Memory B cell (primary cell): ENCODE measurements around the gene RCCD1.

Experiments
- ATAC-seq: fragments of 150-1000 bp; cut with Tn5 transposase; 2 replicates; pipeline ENCODE4 v1.10.0; 2021; ENCODE audit warnings: low read depth, mild to moderate bottlenecking, moderate library complexity
- DNase-seq, 2 donors: peaks; one replicate each; pipeline ENCODE4 v3.0.0; 2022; ENCODE audit warnings: low spot score in 2 of 2
- H3K27ac Mint-ChIP-seq: one replicate; pipeline ENCODE4 v1.8.0; 2022; ENCODE audit warnings: mild to moderate bottlenecking, moderate library complexity, mixed read lengths
- H3K27me3 Mint-ChIP-seq: one replicate; pipeline ENCODE4 v1.8.0; 2022; ENCODE audit warnings: mixed read lengths
- H3K36me3 Mint-ChIP-seq: one replicate; pipeline ENCODE4 v1.8.0; 2022; ENCODE audit warnings: mild to moderate bottlenecking, mixed read lengths
- H3K4me1 Mint-ChIP-seq: one replicate; pipeline ENCODE4 v1.8.0; 2022; ENCODE audit warnings: mixed read lengths
- H3K4me3 Mint-ChIP-seq: one replicate; pipeline ENCODE4 v1.8.0; 2022; ENCODE audit warnings: mild to moderate bottlenecking, moderate library complexity, mixed read lengths
- H3K9me3 Mint-ChIP-seq: one replicate; pipeline ENCODE4 v1.8.0; 2022; ENCODE audit warnings: mixed read lengths

The RCCD1 gene

GRCh38 chr15:90930861-90931574, 23.7 kb upstream of the RCCD1 start:
- no peak for ATAC-seq
- no peaks in the 10 kb centered on the region for H3K27me3 Mint-ChIP-seq
- H3K27ac Mint-ChIP-seq = peak overlapping the region; percentile 95
- DNase-seq = no peak
- no peaks in the 10 kb centered on the region for H3K36me3 Mint-ChIP-seq
- H3K4me1 Mint-ChIP-seq = peaks cover 27% of the 10 kb centered on the region
- peak overlapping the region; percentile 99 for H3K4me3 Mint-ChIP-seq
- no peaks in the 10 kb centered on the region for H3K9me3 Mint-ChIP-seq

- Mint-ChIP-seq H3K27ac (peak overlapping the region; percentile 95), H3K27me3 (no peaks in the 10 kb centered on the region), H3K9me3 (no peaks in the 10 kb centered on the region)
These were observed 23.2 kb upstream of the RCCD1 start for GRCh38 chr15:90931575-90931827.

GRCh38 chr15:90931828-90932659, 22.6 kb upstream of the RCCD1 start, which contains the start of gene HDDC3:
TSS of gene HDDC3 (minus strand) at chr15:90932549. CDS start at chr15:90932540, 9 bp downstream.
- Mint-ChIP-seq H3K36me3 (no peaks in the 10 kb centered on the region), H3K4me1 (peaks cover 36% of the 10 kb centered on the region), H3K27me3 (no peaks in the 10 kb centered on the region), H3K27ac (peak within 1 kb of the TSS; percentile 95), H3K4me3 (peak within 1 kb of the TSS; percentile 99), H3K9me3 (no peaks in the 10 kb centered on the region)
- ATAC-seq (peak; percentile 55), DNase-seq (peak; percentile 89 to 96)

More at GRCh38 chr15:90931575-90931827, 23.2 kb upstream of the RCCD1 start:
- peaks cover 32% of the 10 kb centered on the region for H3K4me1 Mint-ChIP-seq
- H3K36me3 Mint-ChIP-seq = no peaks in the 10 kb centered on the region
- ATAC-seq (no peak), DNase-seq (no peak)
- peak overlapping the region; percentile 99 for H3K4me3 Mint-ChIP-seq

- no peaks in the 10 kb centered on the region for H3K27me3 Mint-ChIP-seq
- peak overlapping the region; percentile 99 for H3K4me3 Mint-ChIP-seq
- H3K27ac Mint-ChIP-seq = peak overlapping the region; percentile 95
- DNase-seq (no peak), ATAC-seq (no peak)
- H3K4me1 Mint-ChIP-seq = peaks cover 36% of the 10 kb centered on the region
- H3K36me3 Mint-ChIP-seq = no peaks in the 10 kb centered on the region
- no peaks in the 10 kb centered on the region for H3K9me3 Mint-ChIP-seq
These were observed 22.1 kb upstream of the RCCD1 start for GRCh38 chr15:90932660-90932991.

- Mint-ChIP-seq H3K4me3 (peak overlapping the region; percentile 55), H3K36me3 (no peaks in the 10 kb centered on the region), H3K9me3 (no peaks in the 10 kb centered on the region), H3K4me1 (peaks cover 36% of the 10 kb centered on the region), H3K27ac (no peak overlapping the region), H3K27me3 (no peaks in the 10 kb centered on the region)
- ATAC-seq (no peak), DNase-seq (no peak)
These were observed 21.4 kb upstream of the RCCD1 start for GRCh38 chr15:90933301-90933700.

- peak; percentile 31 for ATAC-seq
- peaks cover 33% of the 10 kb centered on the region for H3K4me1 Mint-ChIP-seq
These were observed 20.3 kb upstream of the RCCD1 start for GRCh38 chr15:90934256-90934948.

GRCh38 chr15:90934949-90935751, 19.5 kb upstream of the RCCD1 start, which contains the start of gene UNC45A:
TSS of gene UNC45A (plus strand) at chr15:90935285. CDS start at chr15:90935325, 40 bp downstream.
- ATAC-seq (peak; percentile 72), DNase-seq (peak; percentile 95 to 97)
- Mint-ChIP-seq H3K4me3 (peak within 1 kb of the TSS; percentile 93), H3K27me3 (no peaks in the 10 kb centered on the region), H3K4me1 (peaks cover 33% of the 10 kb centered on the region), H3K27ac (peak within 1 kb of the TSS; percentile 87), H3K36me3 (peaks cover 2% of the 10 kb centered on the region), H3K9me3 (no peaks in the 10 kb centered on the region)

More at GRCh38 chr15:90934256-90934948, 20.3 kb upstream of the RCCD1 start:
- Mint-ChIP-seq H3K27ac (peak overlapping the region; percentile 87), H3K36me3 (no peaks in the 10 kb centered on the region), H3K9me3 (no peaks in the 10 kb centered on the region), H3K27me3 (no peaks in the 10 kb centered on the region), H3K4me3 (peak overlapping the region; percentile 93)
- DNase-seq = peak; percentile 77 to 80

GRCh38 chr15:90936823-90937222, 17.9 kb upstream of the RCCD1 start:
- Mint-ChIP-seq H3K27me3 (no peaks in the 10 kb centered on the region), H3K4me3 (peak overlapping the region; percentile 93), H3K4me1 (peaks cover 22% of the 10 kb centered on the region), H3K36me3 (peaks cover 5% of the 10 kb centered on the region), H3K9me3 (no peaks in the 10 kb centered on the region), H3K27ac (no peak overlapping the region)
- no peak for ATAC-seq
- DNase-seq = no peak

- DNase-seq = no peak
- Mint-ChIP-seq H3K36me3 (peaks cover 9% of the 10 kb centered on the region), H3K27me3 (no peaks in the 10 kb centered on the region), H3K4me1 (peaks cover 18% of the 10 kb centered on the region), H3K4me3 (no peak overlapping the region), H3K27ac (no peak overlapping the region), H3K9me3 (no peaks in the 10 kb centered on the region)
- no peak for ATAC-seq
These were observed 16.4 kb upstream of the RCCD1 start for GRCh38 chr15:90938261-90938660.

- Mint-ChIP-seq H3K27ac (no peak overlapping the region), H3K4me1 (peaks cover 13% of the 10 kb centered on the region), H3K4me3 (no peak overlapping the region), H3K36me3 (peaks cover 9% of the 10 kb centered on the region), H3K27me3 (no peaks in the 10 kb centered on the region), H3K9me3 (no peaks in the 10 kb centered on the region)
- ATAC-seq (no peak), DNase-seq (no peak)
These were observed 14.9 kb upstream of the RCCD1 start for GRCh38 chr15:90939756-90940155.

GRCh38 chr15:90941038-90941437, 13.6 kb upstream of the RCCD1 start:
- no peak for DNase-seq
- Mint-ChIP-seq H3K36me3 (peaks cover 9% of the 10 kb centered on the region), H3K4me1 (peaks cover 9% of the 10 kb centered on the region), H3K27me3 (no peaks in the 10 kb centered on the region), H3K9me3 (no peaks in the 10 kb centered on the region), H3K27ac (no peak overlapping the region), H3K4me3 (no peak overlapping the region)
- no peak for ATAC-seq

- H3K27me3 Mint-ChIP-seq = no peaks in the 10 kb centered on the region
- no peaks in the 10 kb centered on the region for H3K4me1 Mint-ChIP-seq
- H3K36me3 Mint-ChIP-seq = peaks cover 13% of the 10 kb centered on the region
- H3K9me3 Mint-ChIP-seq = no peaks in the 10 kb centered on the region
- no peak overlapping the region for H3K4me3 Mint-ChIP-seq
- no peak overlapping the region for H3K27ac Mint-ChIP-seq
- DNase-seq = no peak
- no peak for ATAC-seq
These were observed 12.1 kb upstream of the RCCD1 start for GRCh38 chr15:90942354-90943120.

- no peak for DNase-seq
- Mint-ChIP-seq H3K9me3 (no peaks in the 10 kb centered on the region), H3K4me1 (no peaks in the 10 kb centered on the region), H3K27me3 (no peaks in the 10 kb centered on the region), H3K36me3 (peaks cover 18% of the 10 kb centered on the region), H3K4me3 (no peak overlapping the region), H3K27ac (no peak overlapping the region)
- ATAC-seq = no peak
These were observed 9.6 kb upstream of the RCCD1 start for GRCh38 chr15:90945091-90945490.
